A549 (cell line): ENCODE results near the gene IL2RA. TPM values are rescaled to one million over a fixed set of nuclear protein-coding genes. Genes with fewer than 3 reads are reported as not detected.
"Not testable (repeated sequence)": the region's sequence is repeated elsewhere in the genome, so short reads cannot be mapped to it uniquely, and the experiment has no call there.

Experiments used
- ATAC-seq, 2 experiments: fragments of 200-7000 bp in 1 of 2; fragments of >200 bp in 1 of 2; cut with Nextera tagmentation in 1 of 2; cut with Tn5 transposase in 1 of 2; 3 replicates each; pipeline versions ENCODE4 v1.8.0 to v1.9.1; 2018 to 2020; ENCODE audit warnings: mild to moderate bottlenecking in 1 of 2, moderate library complexity in 1 of 2
- CTCF ChIA-PET: fragments of 300-600 bp; sonication (Branson Sonifier 250); formaldehyde crosslinking; extraction: SDS; loops from one replicate; lab custom pipeline; 2021; ENCODE audit warnings: antibody characterized with exemption, inconsistent platforms; lab: Yijun Ruan, JAX
- POLR2A ChIA-PET: fragments of 350-600 bp; formaldehyde crosslinking; extraction: SDS; loops from one replicate; lab custom pipeline; 2021; ENCODE audit warnings: antibody characterized with exemption, inconsistent platforms; lab: Yijun Ruan, JAX
- DNase-seq, 2 experiments: peaks; one replicate each; pipeline versions ENCODE4 v3.0.0 to v3.0.0-alpha.2; 2011 to 2016; ENCODE audit warnings: low read depth in 1 of 2, low spot score in 1 of 2
- FAIRE-seq: peaks from 2 replicates; lab custom pipeline; 2011; peaks lifted over from hg19 to GRCh38; lab: Jason Lieb, UNC
- H3K27ac ChIP-seq, 2 experiments: fragments of >200 bp; sonication (Bioruptor Twin); formaldehyde crosslinking; 3 replicates each; pipeline ENCODE4 v1.5.1; 2016 to 2017
- H3K4me1 ChIP-seq: fragments of >200 bp; sonication (Bioruptor Twin); formaldehyde crosslinking; 3 replicates; pipeline ENCODE4 v1.6.1; 2016
- H3K4me2 ChIP-seq: fragments of >200 bp; sonication (Bioruptor Twin); formaldehyde crosslinking; 3 replicates; pipeline ENCODE4 v1.6.1; 2016
- H3K4me3 ChIP-seq: fragments of >200 bp; sonication (Bioruptor Twin); formaldehyde crosslinking; 3 replicates; pipeline ENCODE4 v1.5.1; 2016
- H3K9me3 ChIP-seq: fragments of >200 bp; sonication (Bioruptor Twin); formaldehyde crosslinking; 3 replicates; pipeline ENCODE4 v1.6.1; 2016
- ATOH8 ChIP-seq: fragments of 250-450 bp; sonication (Bioruptor Pico); IDR thresholded peaks from 2 replicates; pipeline ENCODE4 v1.5.0; 2020; ENCODE audit warnings: low read depth, mild to moderate bottlenecking, moderate library complexity
- BHLHE40 ChIP-seq: IDR thresholded peaks from 2 replicates; pipeline ENCODE4 v1.6.1; 2012; ENCODE audit warnings: low read depth, low read length, inconsistent platforms
- CBX2 ChIP-seq: fragments of 200-600 bp; sonication (generic); IDR thresholded peaks from 2 replicates; pipeline ENCODE4 v1.6.1; 2016; ENCODE audit warnings: low read depth, mild to moderate bottlenecking, borderline replicate concordance
- CHD2 ChIP-seq: fragments of 150-350 bp; IDR thresholded peaks from 2 replicates; pipeline ENCODE4 v1.6.1; 2014; ENCODE audit warnings: low read length; ENCODE audit not compliant: partially characterized antibody
- CHD4 ChIP-seq: fragments of 200-600 bp; sonication (generic); IDR thresholded peaks from 2 replicates; pipeline ENCODE4 v1.6.1; 2016; ENCODE audit warnings: antibody characterized with exemption, mild to moderate bottlenecking, borderline replicate concordance
- CTCF ChIP-seq: fragments of >200 bp; sonication (Bioruptor Twin); formaldehyde crosslinking; IDR thresholded peaks from 3 replicates; pipeline ENCODE4 v1.5.1; 2016
- E2F6 ChIP-seq: IDR thresholded peaks from 2 replicates; pipeline ENCODE4 v1.6.1; 2012; ENCODE audit warnings: low read depth, borderline replicate concordance
- EP300 ChIP-seq, 2 experiments: fragments of >200 bp; sonication (Bioruptor Twin); formaldehyde crosslinking; IDR thresholded peaks; 2 replicates in 1 of 2; 3 replicates in 1 of 2; pipeline ENCODE4 v1.6.1; 2016 to 2017
- FOSB ChIP-seq: fragments of 250-450 bp; sonication (Bioruptor Pico); IDR thresholded peaks from 2 replicates; pipeline ENCODE4 v1.5.0; 2020; ENCODE audit warnings: mild to moderate bottlenecking, moderate library complexity
- FOSL2 ChIP-seq, 2 experiments: fragments of 450-650 bp in 1 of 2; fragments of >200 bp in 1 of 2; sonication (Bioruptor Twin) in 1 of 2; formaldehyde crosslinking; IDR thresholded peaks; 2 replicates each; pipeline versions ENCODE4 v1.5.0 to v1.6.1; 2016 to 2020; ENCODE audit warnings: mild to moderate bottlenecking in 1 of 2, moderate library complexity in 1 of 2
- FOXS1 ChIP-seq: fragments of 250-450 bp; sonication (Bioruptor Pico); IDR thresholded peaks from 2 replicates; pipeline ENCODE4 v1.5.0; 2020; ENCODE audit warnings: mild to moderate bottlenecking, moderate library complexity
- HDAC2 ChIP-seq: fragments of 200-600 bp; sonication (generic); IDR thresholded peaks from 2 replicates; pipeline ENCODE4 v1.6.1; 2016
- HEYL ChIP-seq: fragments of 250-450 bp; sonication (Bioruptor Pico); IDR thresholded peaks from 2 replicates; pipeline ENCODE4 v1.8.0; 2021; ENCODE audit warnings: mild to moderate bottlenecking, moderate library complexity
- HOXB13 ChIP-seq: fragments of 250-450 bp; sonication (Bioruptor Pico); IDR thresholded peaks from 2 replicates; pipeline ENCODE4 v1.5.0; 2020; ENCODE audit warnings: low read depth, mild to moderate bottlenecking, moderate library complexity
- JUN ChIP-seq, 2 experiments: fragments of >200 bp; sonication (Bioruptor Twin); formaldehyde crosslinking; IDR thresholded peaks; 2 replicates in 1 of 2; 3 replicates in 1 of 2; pipeline ENCODE4 v1.6.1; 2016 to 2017
- KDM5A ChIP-seq: fragments of 200-600 bp; sonication (generic); IDR thresholded peaks from 2 replicates; pipeline ENCODE4 v1.6.1; 2016; ENCODE audit warnings: antibody characterized with exemption, mild to moderate bottlenecking
- MYC ChIP-seq: IDR thresholded peaks from 2 replicates; pipeline ENCODE4 v1.6.1; 2012; ENCODE audit warnings: mild to moderate bottlenecking, inconsistent platforms, low read length, improper control_type of control experiment, borderline replicate concordance
- NFE2L2 ChIP-seq: fragments of 150-350 bp; conservative IDR thresholded peaks from 2 replicates; pipeline ENCODE4 v1.6.1; 2014; ENCODE audit warnings: low read length
- NR3C1 ChIP-seq: fragments of >200 bp; sonication (Bioruptor Twin); formaldehyde crosslinking; IDR thresholded peaks from 3 replicates; pipeline ENCODE4 v1.6.1; 2017
- PBX3 ChIP-seq: IDR thresholded peaks from 2 replicates; pipeline ENCODE4 v1.6.1; 2012
- PHF8 ChIP-seq: fragments of 200-600 bp; sonication (generic); IDR thresholded peaks from 2 replicates; pipeline ENCODE4 v1.6.1; 2016; ENCODE audit warnings: low read depth, mild to moderate bottlenecking, antibody characterized with exemption, moderate library complexity, borderline replicate concordance
- RARB ChIP-seq: fragments of 250-450 bp; sonication (Bioruptor Pico); IDR thresholded peaks from 2 replicates; pipeline ENCODE4 v1.8.0; 2021; ENCODE audit warnings: mild to moderate bottlenecking, moderate library complexity
- RCOR1 ChIP-seq: fragments of 150-350 bp; IDR thresholded peaks from 2 replicates; pipeline ENCODE4 v1.6.1; 2014; ENCODE audit warnings: antibody characterized with exemption, low read length, low read depth
- SMC3 ChIP-seq: fragments of >200 bp; sonication (Bioruptor Twin); formaldehyde crosslinking; IDR thresholded peaks from 3 replicates; pipeline ENCODE4 v1.6.1; 2018; ENCODE audit warnings: inconsistent platforms
- TP53 ChIP-seq: fragments of 250-450 bp; sonication (Bioruptor Pico); IDR thresholded peaks from 2 replicates; pipeline ENCODE4 v1.5.0; 2021; ENCODE audit warnings: mild to moderate bottlenecking, moderate library complexity
- ZNF302 ChIP-seq: fragments of 250-450 bp; sonication (Bioruptor Pico); IDR thresholded peaks from 2 replicates; pipeline ENCODE4 v1.9.0; 2021; ENCODE audit warnings: inconsistent platforms, mild to moderate bottlenecking, moderate library complexity
- WGBS: methylation state at CpG from one replicate; pipeline ENCODE4 v1.1.6; 2017; ENCODE audit errors: missing lambda C conversion rate; 5-methylcytosine and 5-hydroxymethylcytosine counted together
- polyA plus RNA-seq, 4 experiments: library from polyadenylated mRNA; depleted of rRNA in 3 of 4; stranded (reverse); fragments of >200 nt; fragmentation: RNase III in 1 of 4; extraction: RNeasy Plus Mini Kit Qiagen cat#74134 plus additional on column Dnase treatment in 1 of 4; gene quantifications; 2 replicates in 3 of 4; 3 replicates in 1 of 4; pipeline ENCODE4 v1.2.3, GENCODE V29; 2011 to 2017

IL2RA gene
- polyA plus RNA-seq, 2 of the 4 experiments (the other 2 are of a cell fraction), result not detected

GRCh38 chr10:6005856-6006395 lies 56.2 kb downstream of the IL2RA start:
- ChIA-PET CTCF (interaction anchor here (1.3 kb wide), 1 partner anchor 29 kb away, joined by 4 read pairs; the partner anchor contains the start of gene IL15RA), POLR2A (no interaction called here)
- Histone ChIP-seq H3K4me1 (no peaks in the 10 kb centered on the region), H3K4me2 (0 out of 3 replicates have a peak overlapping the region, but pooled peaks have one; percentile 1), H3K4me3 (no peak overlapping the region), H3K9me3 (peaks cover 15% of the 10 kb centered on the region), H3K27ac (no peak overlapping the region)
- FAIRE-seq (no peak), ATAC-seq (peak; percentile 55 to 66; a peak in 5 of 6 replicates), DNase-seq (no peak)
- no peak for TF ChIP-seq TP53 (CRISPR knock-in tag)
- no peak for TF ChIP-seq HEYL (CRISPR knock-in tag)
- no peak for TF ChIP-seq MYC
- no peak for TF ChIP-seq CHD4
- TF ChIP-seq PHF8, result no peak
- no peak for TF ChIP-seq JUN (IDR thresholded peaks at IDR 0.05)
- TF ChIP-seq CHD2, result no peak
- TF ChIP-seq RCOR1, result no peak
- no peak for TF ChIP-seq KDM5A
- TF ChIP-seq NR3C1, result no peak
- no peak for TF ChIP-seq SMC3
- WGBS, result 19% methylated on average over 8 of the region's 8 CpGs

GRCh38 chr10:6005161-6005804 lies 56.9 kb downstream of the IL2RA start:
- FAIRE-seq, ATAC-seq, H3K4me1 ChIP-seq, DNase-seq, CTCF ChIA-PET, H3K27ac ChIP-seq, POLR2A ChIA-PET, H3K4me3 ChIP-seq: not testable (repeated sequence)
- 34% methylated on average over 6 of the region's 6 CpGs for WGBS
- Histone ChIP-seq H3K9me3 (peaks cover 15% of the 10 kb centered on the region), H3K4me2 (0 out of 3 replicates have a peak overlapping the region, but pooled peaks have one; percentile 1)

- CTCF ChIA-PET, result interaction anchor here (1.3 kb wide), 1 partner anchor 11 kb away, joined by 3 read pairs; no protein-coding TSS in a partner anchor
- TF ChIP-seq NFE2L2, result no peak
- TF ChIP-seq ATOH8 (CRISPR knock-in tag), result no peak
- TF ChIP-seq ZNF302 (CRISPR knock-in tag), result no peak
- no peak for TF ChIP-seq RARB (CRISPR knock-in tag)
- TF ChIP-seq FOSB (CRISPR knock-in tag), result no peak
- no peak for TF ChIP-seq FOSL2 (IDR thresholded peaks at IDR 0.05)
- no peak for TF ChIP-seq FOSL2 (CRISPR knock-in tag; IDR thresholded peaks at IDR 0.05)
- no peak for TF ChIP-seq BHLHE40
- TF ChIP-seq PBX3, result no peak
- no peak for TF ChIP-seq EP300 (IDR thresholded peaks at IDR 0.05)
- TF ChIP-seq CTCF, result no peak
- no peak for TF ChIP-seq CBX2
- no peak for TF ChIP-seq E2F6
- no peak for TF ChIP-seq FOXS1 (CRISPR knock-in tag)
- TF ChIP-seq CHD2, result no peak
- no peak for TF ChIP-seq HOXB13 (CRISPR knock-in tag)
- no peak for TF ChIP-seq HDAC2
- DNase-seq (no peak), ATAC-seq (no peak), FAIRE-seq (no peak)
- no peak overlapping the region for H3K27ac ChIP-seq
- POLR2A ChIA-PET, result no interaction called here
- H3K4me2 ChIP-seq, result no peak overlapping the region
- whole genome bisulfite sequencing, result 34% methylated on average over 12 of the region's 12 CpGs
- no peak overlapping the region for H3K4me3 ChIP-seq
- H3K4me1 ChIP-seq, result no peaks in the 10 kb centered on the region
- H3K9me3 ChIP-seq, result peaks cover 11% of the 10 kb centered on the region; the same call in 2 of the 3 replicates
These were observed 59.2 kb downstream of the IL2RA start for GRCh38 chr10:6002809-6003510.
